CD14-positive monocyte (primary cell): ENCODE results near the gene CACNA1S. TPM values are rescaled to one million over a fixed set of nuclear protein-coding genes. Genes with fewer than 3 reads are reported as not detected.

ENCODE experiments used
- DNase-seq, 3 donors: peaks; one replicate each; pipeline ENCODE4 v3.0.0-alpha.2; 2011 to 2022
- H2AFZ ChIP-seq: 2 replicates; pipeline ENCODE4 v1.6.0; 2012; ENCODE audit warnings: mild to moderate bottlenecking, low read depth, low read length, inconsistent platforms; ENCODE audit not compliant: insufficient read depth, poor library complexity, severe bottlenecking
- H3K27ac ChIP-seq, 2 donors: 1 replicate in 1 of 2; 2 replicates in 1 of 2; pipeline ENCODE4 v1.5.1; 2012 to 2013; ENCODE audit warnings: low read length in 2 of 2, control low read depth in 1 of 2, inconsistent platforms in 1 of 2, low read depth in 1 of 2, mild to moderate bottlenecking in 1 of 2
- H3K27me3 ChIP-seq, 2 donors: one replicate each; pipeline versions ENCODE4 v1.6.0 to v1.6.1; 2011 to 2013; ENCODE audit warnings: low read length in 2 of 2; ENCODE audit not compliant: control insufficient read depth in 2 of 2, insufficient read depth in 2 of 2
- H3K36me3 ChIP-seq, 2 donors: replicated peaks in 1 of 2; 1 replicate in 1 of 2; 2 replicates in 1 of 2; pipeline versions ENCODE4 v1.5.1 to v1.6.1; 2012 to 2013; ENCODE audit warnings: low read length in 2 of 2, control low read depth in 1 of 2, inconsistent platforms in 1 of 2, mild to moderate bottlenecking in 1 of 2; ENCODE audit not compliant: insufficient read depth in 2 of 2, control insufficient read depth in 1 of 2
- H3K4me1 ChIP-seq, 2 donors: 1 replicate in 1 of 2; 2 replicates in 1 of 2; pipeline versions ENCODE4 v1.5.1 to v1.6.1; 2012 to 2013; ENCODE audit warnings: low read length in 2 of 2, control low read depth in 1 of 2, inconsistent platforms in 1 of 2, mild to moderate bottlenecking in 1 of 2, moderate library complexity in 1 of 2; ENCODE audit not compliant: insufficient read depth in 2 of 2, control insufficient read depth in 1 of 2
- H3K4me2 ChIP-seq: replicated peaks from 2 replicates; pipeline ENCODE3; 2012; ENCODE audit warnings: low read length, moderate library complexity, mild to moderate bottlenecking; ENCODE audit not compliant: poor library complexity, severe bottlenecking; ENCODE audit errors: extremely low read depth
- H3K4me3 ChIP-seq, 3 experiments: fragments of 200-600 bp in 1 of 3; sonication (generic) in 1 of 3; replicated peaks in 1 of 3; 1 replicate in 2 of 3; 2 replicates in 1 of 3; pipeline ENCODE4 v1.5.1; 2011 to 2013; ENCODE audit warnings: low read length in 3 of 3, mild to moderate bottlenecking in 3 of 3, control low read depth in 2 of 3, low read depth in 2 of 3, inconsistent platforms in 1 of 3, moderate library complexity in 1 of 3
- H3K79me2 ChIP-seq: 2 replicates; pipeline ENCODE4 v1.6.0; 2012; ENCODE audit warnings: mild to moderate bottlenecking, control low read depth, inconsistent platforms, low read length, moderate library complexity; ENCODE audit not compliant: insufficient read depth
- H3K9ac ChIP-seq: 2 replicates; pipeline ENCODE4 v1.6.0; 2017; ENCODE audit warnings: low read length, mild to moderate bottlenecking; ENCODE audit not compliant: insufficient read depth, poor library complexity, severe bottlenecking
- H3K9me3 ChIP-seq, 2 donors: replicated peaks in 1 of 2; 1 replicate in 1 of 2; 2 replicates in 1 of 2; pipeline versions ENCODE4 v1.5.1 to v1.6.1; 2012 to 2013; ENCODE audit warnings: low read length in 2 of 2, control low read depth in 1 of 2; ENCODE audit not compliant: control insufficient read depth in 1 of 2, insufficient read depth in 1 of 2
- H4K20me1 ChIP-seq: 2 replicates; pipeline ENCODE4 v1.6.0; 2012; ENCODE audit warnings: mild to moderate bottlenecking, low read length, control low read depth, moderate library complexity; ENCODE audit not compliant: insufficient read depth
- H3K27ac Mint-ChIP-seq, 7 donors: one replicate each; pipeline ENCODE4 v1.8.0; 2020; ENCODE audit warnings: mild to moderate bottlenecking in 7 of 7, mixed read lengths in 7 of 7, moderate library complexity in 6 of 7, inconsistent platforms in 2 of 7
- H3K27me3 Mint-ChIP-seq, 3 donors: one replicate each; pipeline ENCODE4 v1.8.0; 2021 to 2022; ENCODE audit warnings: low read depth in 3 of 3, mild to moderate bottlenecking in 3 of 3, mixed read lengths in 3 of 3, moderate library complexity in 3 of 3, inconsistent platforms in 1 of 3
- H3K36me3 Mint-ChIP-seq, 2 donors: one replicate each; pipeline ENCODE4 v1.8.0; 2020; ENCODE audit warnings: mixed read lengths in 2 of 2, inconsistent platforms in 1 of 2, mild to moderate bottlenecking in 1 of 2
- H3K4me1 Mint-ChIP-seq: one replicate; pipeline ENCODE4 v1.8.0; 2020; ENCODE audit warnings: mild to moderate bottlenecking, mixed read lengths
- H3K4me3 Mint-ChIP-seq, 2 donors: one replicate each; pipeline ENCODE4 v1.8.0; 2020; ENCODE audit warnings: mild to moderate bottlenecking in 2 of 2, mixed read lengths in 2 of 2, moderate library complexity in 1 of 2
- H3K9me3 Mint-ChIP-seq, 7 donors: one replicate each; pipeline ENCODE4 v1.8.0; 2020 to 2022; ENCODE audit warnings: mixed read lengths in 7 of 7, mild to moderate bottlenecking in 6 of 7, moderate library complexity in 6 of 7, inconsistent platforms in 2 of 7
- CTCF ChIP-seq: fragments of 200-600 bp; IDR thresholded peaks from one replicate; pipeline ENCODE4 v1.8.0; 2022; ENCODE audit warnings: antibody characterized with exemption, mild to moderate bottlenecking
- WGBS: methylation state at CpG from one replicate; pipeline ENCODE4 v1.1.5; 2013; ENCODE audit warnings: missing lambda C conversion rate; ENCODE audit not compliant: insufficient coverage; 5-methylcytosine and 5-hydroxymethylcytosine counted together
- intact Hi-C, 2 donors: fragments of 100-400 bp; cut with micrococcal nuclease; formaldehyde crosslinking; loops; one replicate each; pipeline versions ENCODE4 v1.15.0 to v1.15.1; 2023
- polyA plus RNA-seq, 3 donors: library from polyadenylated mRNA; depleted of rRNA in 1 of 3; unstranded in 2 of 3; stranded (reverse) in 1 of 3; fragments of 300-500 nt in 2 of 3; fragments of >200 nt in 1 of 3; fragmentation: Illumina TruSeq in 2 of 3; gene quantifications; 1 replicate in 2 of 3; 2 replicates in 1 of 3; pipeline ENCODE4 v1.2.3, GENCODE V29; 2012 to 2021

CACNA1S gene
- polyA plus RNA-seq, 3 donors, result not detected

DNA sequence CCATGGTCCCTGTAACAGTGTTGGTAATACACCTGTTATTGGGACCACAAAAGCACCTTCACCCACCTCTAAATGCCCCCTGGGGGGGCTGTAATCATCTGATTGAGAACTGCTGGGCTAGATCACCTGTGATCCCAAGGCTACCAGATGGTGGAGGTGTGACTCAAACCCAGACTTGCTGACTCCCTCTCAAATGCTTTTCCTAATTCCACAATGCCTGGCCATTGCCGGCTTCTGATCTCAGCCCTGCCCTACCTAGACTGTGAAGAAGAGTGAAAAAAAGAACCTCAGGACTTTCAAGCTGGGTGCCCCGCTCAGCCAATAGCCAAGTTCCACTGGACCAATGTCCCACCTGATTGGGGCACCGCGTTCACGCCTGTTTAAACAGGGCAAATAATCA lies 32.5 kb upstream of the CACNA1S start:
- H3K27ac Mint-ChIP-seq, result peak overlapping the region in 1 of 7 donors; percentile 66
- peaks cover 82 to 92% of the 10 kb centered on the region in 2 donors for H3K36me3 Mint-ChIP-seq
- no peaks in the 10 kb centered on the region for H3K27me3 ChIP-seq
- no peak overlapping the region for H3K9ac ChIP-seq
- no peak overlapping the region for H3K4me2 ChIP-seq
- no peak overlapping the region for H3K27ac ChIP-seq
- 100% methylated on average over 1 of the region's 5 CpGs for WGBS
- intact Hi-C loops, result no loop called here
- no peak overlapping the region for H3K4me3 ChIP-seq
- H4K20me1 ChIP-seq, result no peaks in the 10 kb centered on the region
- no peaks in the 10 kb centered on the region for H3K9me3 Mint-ChIP-seq
- no peak overlapping the region for H2AFZ ChIP-seq
- peaks cover 0 to 2% (median 1%) of the 10 kb centered on the region in 3 donors for H3K27me3 Mint-ChIP-seq
- H3K4me1 ChIP-seq, result no peaks in the 10 kb centered on the region
- H3K9me3 ChIP-seq, result no peaks in the 10 kb centered on the region
- TF ChIP-seq CTCF, result no peak
- no peaks in the 10 kb centered on the region for H3K79me2 ChIP-seq
- H3K4me3 Mint-ChIP-seq, result no peak overlapping the region
- H3K36me3 ChIP-seq, result peaks cover 77 to 97% of the 10 kb centered on the region in 2 donors
- H3K4me1 Mint-ChIP-seq, result no peaks in the 10 kb centered on the region
- no peak for DNase-seq

- H3K4me3 Mint-ChIP-seq, result no peak overlapping the region
- no peaks in the 10 kb centered on the region for H3K4me1 ChIP-seq
- peaks cover 77 to 97% of the 10 kb centered on the region in 2 donors for H3K36me3 ChIP-seq
- TF ChIP-seq CTCF, result no peak
- no peak overlapping the region for H3K27ac ChIP-seq
- intact Hi-C loops, result no loop called here
- WGBS, result 95% methylated on average over 16 of the region's 18 CpGs
- no peaks in the 10 kb centered on the region for H3K4me1 Mint-ChIP-seq
- H3K79me2 ChIP-seq, result no peaks in the 10 kb centered on the region
- H3K9me3 Mint-ChIP-seq, result no peaks in the 10 kb centered on the region
- no peak overlapping the region for H2AFZ ChIP-seq
- H3K27me3 Mint-ChIP-seq, result peaks cover 0 to 3% (median 2%) of the 10 kb centered on the region in 3 donors
- H3K27me3 ChIP-seq, result no peaks in the 10 kb centered on the region
- no peaks in the 10 kb centered on the region for H3K9me3 ChIP-seq
- peak overlapping the region in 1 of 7 donors; percentile 12 for H3K27ac Mint-ChIP-seq
- H4K20me1 ChIP-seq, result no peaks in the 10 kb centered on the region
- H3K4me2 ChIP-seq, result no peak overlapping the region
- H3K36me3 Mint-ChIP-seq, result peaks cover 85 to 95% of the 10 kb centered on the region in 2 donors
- no peak overlapping the region for H3K4me3 ChIP-seq
- no peak overlapping the region for H3K9ac ChIP-seq
- DNase-seq, result no peak
These were observed 31.8 kb upstream of the CACNA1S start for GRCh38 chr1:201143726-201144635.
